ENCODE measurements around the gene EXOC2.

GRCh38 chr6:572596-573265, 120.2 kb downstream of the EXOC2 start:
- TF ChIP-seq CTCF (IDR thresholded peaks at IDR 0.05) (no peak), NFYB (CRISPR knock-in tag; conservative IDR thresholded peaks at IDR 0.05; ENCODE audit: low read depth) (no peak), ZNF317 (CRISPR knock-in tag; IDR thresholded peaks at IDR 0.05; ENCODE audit: borderline replicate concordance, low read depth) (no peak), ZNF671 (CRISPR knock-in tag; IDR thresholded peaks at IDR 0.05) (no peak), RORB (CRISPR knock-in tag; IDR thresholded peaks at IDR 0.05) (no peak), HMGXB4 (CRISPR knock-in tag; IDR thresholded peaks at IDR 0.05) (no peak), ZNF416 (CRISPR knock-in tag; IDR thresholded peaks at IDR 0.05) (no peak), MXD4 (CRISPR knock-in tag; IDR thresholded peaks at IDR 0.05; ENCODE audit: borderline replicate concordance) (no peak)

All from WTC11 (cell line).